Measurements from ENCODE around the gene BICC1.

DNA sequence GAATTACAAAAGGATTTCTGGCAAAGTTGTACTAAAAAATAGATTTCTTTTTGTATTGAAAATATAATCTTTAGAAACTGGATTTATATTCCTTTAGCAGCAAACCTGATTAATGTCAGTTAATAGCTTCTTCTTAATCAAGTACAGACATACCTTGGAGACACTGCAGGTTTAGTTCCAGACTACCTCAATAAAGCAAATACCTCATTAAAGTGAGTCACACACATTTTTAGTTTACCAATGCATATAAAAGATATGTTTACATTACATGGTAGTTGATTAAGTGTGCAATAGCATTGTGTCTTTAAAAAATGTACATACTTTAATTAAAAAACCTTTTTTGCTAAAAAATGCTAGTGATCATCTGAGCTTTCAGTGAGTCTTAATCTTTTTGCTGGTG, 215.0 kb downstream of the BICC1 start:
- TF ChIP-seq, protein P1, sequence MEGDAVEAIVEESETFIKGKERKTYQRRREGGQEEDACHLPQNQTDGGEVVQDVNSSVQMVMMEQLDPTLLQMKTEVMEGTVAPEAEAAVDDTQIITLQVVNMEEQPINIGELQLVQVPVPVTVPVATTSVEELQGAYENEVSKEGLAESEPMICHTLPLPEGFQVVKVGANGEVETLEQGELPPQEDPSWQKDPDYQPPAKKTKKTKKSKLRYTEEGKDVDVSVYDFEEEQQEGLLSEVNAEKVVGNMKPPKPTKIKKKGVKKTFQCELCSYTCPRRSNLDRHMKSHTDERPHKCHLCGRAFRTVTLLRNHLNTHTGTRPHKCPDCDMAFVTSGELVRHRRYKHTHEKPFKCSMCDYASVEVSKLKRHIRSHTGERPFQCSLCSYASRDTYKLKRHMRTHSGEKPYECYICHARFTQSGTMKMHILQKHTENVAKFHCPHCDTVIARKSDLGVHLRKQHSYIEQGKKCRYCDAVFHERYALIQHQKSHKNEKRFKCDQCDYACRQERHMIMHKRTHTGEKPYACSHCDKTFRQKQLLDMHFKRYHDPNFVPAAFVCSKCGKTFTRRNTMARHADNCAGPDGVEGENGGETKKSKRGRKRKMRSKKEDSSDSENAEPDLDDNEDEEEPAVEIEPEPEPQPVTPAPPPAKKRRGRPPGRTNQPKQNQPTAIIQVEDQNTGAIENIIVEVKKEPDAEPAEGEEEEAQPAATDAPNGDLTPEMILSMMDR (IDR thresholded peaks at IDR 0.05; ENCODE audit: low read depth, low read length) = no peak
- TF ChIP-seq, protein P2, sequence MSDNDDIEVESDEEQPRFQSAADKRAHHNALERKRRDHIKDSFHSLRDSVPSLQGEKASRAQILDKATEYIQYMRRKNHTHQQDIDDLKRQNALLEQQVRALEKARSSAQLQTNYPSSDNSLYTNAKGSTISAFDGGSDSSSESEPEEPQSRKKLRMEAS (IDR thresholded peaks at IDR 0.05; ENCODE audit: low read depth, low read length) = no peak
- TF ChIP-seq POLR2A (IDR thresholded peaks at IDR 0.05; ENCODE audit: extremely low read depth, insufficient read length) = no peak
